Measurements from ENCODE around the gene MAP3K14. TPM values are rescaled to one million over a fixed set of nuclear protein-coding genes. Genes with fewer than 3 reads are reported as not detected.
A peak's percentile ranks its signal among the peaks of the same experiment; 100 is the strongest.

Gene MAP3K14
- polyA plus RNA-seq, 1 of the 3 experiments (the other 2 are of a cell fraction) = 11.9 TPM

DNA sequence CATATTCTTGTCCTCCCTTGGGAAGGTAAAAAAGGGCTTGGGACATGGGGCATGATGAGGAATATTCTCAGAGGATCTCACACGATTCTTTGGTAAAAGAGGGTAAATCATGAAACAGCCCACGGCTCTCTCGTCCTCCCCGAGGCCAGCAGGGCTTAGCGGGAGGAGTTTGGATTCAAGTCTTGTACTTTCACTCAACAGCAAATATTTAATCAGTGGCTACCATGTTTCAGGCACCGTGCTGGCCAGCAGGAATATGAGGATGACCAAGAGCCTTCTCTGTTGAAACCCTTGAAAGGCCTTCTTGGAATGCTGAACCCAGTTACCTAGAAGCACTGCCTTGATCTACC, 8.8 kb downstream of the MAP3K14 start:
- Histone ChIP-seq H3K4me1 (ENCODE audit: control insufficient read depth in 1 of 2, insufficient read depth in 2 of 2, low read depth in 1 of 2, low read length in 1 of 2) (peaks cover 30 to 47% of the 10 kb centered on the region in 2 experiments), H2AFZ (ENCODE audit: low read depth) (no peak overlapping the region), H3K27ac (ENCODE audit: low read depth in 2 of 2, low read length in 1 of 2) (peak overlapping the region; percentile 24 to 98; a peak in 3 of 4 replicates), H3F3A (replicated peaks; ENCODE audit: insufficient read depth) (peaks cover 41% of the 10 kb centered on the region), H3K9ac (peak overlapping the region; percentile 46; the same call in 1 of the 2 replicates), H3K9me2 (no peaks in the 10 kb centered on the region), H3K79me2 (ENCODE audit: insufficient read depth) (peaks cover 96% of the 10 kb centered on the region), H3K27me3 (ENCODE audit: insufficient read depth) (no peaks in the 10 kb centered on the region), H3K36me3 (replicated peaks in 1 of 2; ENCODE audit: control insufficient read depth in 1 of 2, insufficient read depth in 2 of 2, low read length in 1 of 2) (peaks cover 15 to 32% of the 10 kb centered on the region in 2 experiments), H3K4me2 (peak overlapping the region; percentile 59), H3K9me3 (no peaks in the 10 kb centered on the region), H3K4me3 (ENCODE audit: low read depth in 2 of 2, low read length in 1 of 2) (no peak overlapping the region), H4K20me1 (ENCODE audit: insufficient read depth) (peaks cover 61% of the 10 kb centered on the region)
- ChIA-PET CTCF (interaction anchor here (0.9 to 1.8 kb wide), 2 partner anchors 9 to 61 kb away, joined by 3 to 7 read pairs; partner anchors contain the start of gene MAP3K14), POLR2A (no interaction called here)
- no peak for DNase-seq
- WGBS (ENCODE audit: low lambda C conversion rate) = 82% methylated on average over 6 of the region's 6 CpGs
- TF ChIP-seq NFIC (IDR thresholded peaks at IDR 0.05; ENCODE audit: borderline replicate concordance) (no peak), MEF2A (IDR thresholded peaks at IDR 0.05; ENCODE audit: borderline replicate concordance, low read depth) (no peak), EZH2phosphoT487 (IDR thresholded peaks at IDR 0.05; ENCODE audit: borderline replicate concordance, low read depth) (no peak)

GRCh38 chr17:45307290-45308015, 9.4 kb downstream of the MAP3K14 start:
- Histone ChIP-seq H3K4me3 (ENCODE audit: low read depth in 2 of 2, low read length in 1 of 2) (no peak overlapping the region), H3K4me2 (peak overlapping the region; percentile 59), H3K27ac (ENCODE audit: low read depth in 2 of 2, low read length in 1 of 2) (peak overlapping the region; percentile 48 to 98; a peak in 3 of 4 replicates), H3K9me3 (no peaks in the 10 kb centered on the region), H3F3A (replicated peaks; ENCODE audit: insufficient read depth) (peaks cover 44% of the 10 kb centered on the region), H3K27me3 (ENCODE audit: insufficient read depth) (no peaks in the 10 kb centered on the region), H2AFZ (ENCODE audit: low read depth) (no peak overlapping the region), H3K9me2 (no peaks in the 10 kb centered on the region), H3K4me1 (ENCODE audit: control insufficient read depth in 1 of 2, insufficient read depth in 2 of 2, low read depth in 1 of 2, low read length in 1 of 2) (peaks cover 27 to 48% of the 10 kb centered on the region in 2 experiments), H3K79me2 (ENCODE audit: insufficient read depth) (peaks cover 96% of the 10 kb centered on the region), H4K20me1 (ENCODE audit: insufficient read depth) (peaks cover 56% of the 10 kb centered on the region), H3K36me3 (replicated peaks in 1 of 2; ENCODE audit: control insufficient read depth in 1 of 2, insufficient read depth in 2 of 2, low read length in 1 of 2) (peaks cover 15 to 32% of the 10 kb centered on the region in 2 experiments), H3K9ac (peak overlapping the region; percentile 46; the same call in 1 of the 2 replicates)
- POLR2A ChIA-PET = no interaction called here
- DNase-seq = no peak
- 41% methylated on average over 9 of the region's 9 CpGs for WGBS (ENCODE audit: low lambda C conversion rate)
- CTCF ChIA-PET = interaction anchor here (0.9 to 2.5 kb wide), 6 partner anchors 9 to 78 kb away, joined by 3 to 15 read pairs (median 5); partner anchors contain the start of gene MAP3K14
- TF ChIP-seq NRF1 (IDR thresholded peaks at IDR 0.05; ENCODE audit: low read depth, low read length) (no peak), JUND (IDR thresholded peaks at IDR 0.05) (peak; percentile 85), POLR2AphosphoS5 (IDR thresholded peaks at IDR 0.05; ENCODE audit: low read depth, low read length) (peak; percentile 76; the same call in 1 of the 2 replicates), EP300 (IDR thresholded peaks at IDR 0.05; ENCODE audit: borderline replicate concordance in 1 of 2, low read depth in 1 of 2, low read length in 1 of 2) (peak in 1 of 2 experiments; percentile 68; a peak in 2 of 4 replicates), SIN3A (IDR thresholded peaks at IDR 0.05; ENCODE audit: borderline replicate concordance, low read depth, low read length) (no peak), NFIC (IDR thresholded peaks at IDR 0.05; ENCODE audit: borderline replicate concordance) (peak; percentile 96), GABPA (IDR thresholded peaks at IDR 0.05; ENCODE audit: low read depth) (no peak), EZH2phosphoT487 (IDR thresholded peaks at IDR 0.05; ENCODE audit: borderline replicate concordance, low read depth) (no peak), ELF1 (IDR thresholded peaks at IDR 0.05) (no peak), IRF3 (IDR thresholded peaks at IDR 0.05; ENCODE audit: low read depth, low read length) (no peak), SMC3 (IDR thresholded peaks at IDR 0.05; ENCODE audit: low read depth, low read length) (no peak), GATA2 (CRISPR knock-in tag; IDR thresholded peaks at IDR 0.05) (no peak), CTCF (IDR thresholded peaks at IDR 0.05) (no peak), CHD2 (IDR thresholded peaks at IDR 0.05; ENCODE audit: low read length, partially characterized antibody) (no peak), TAF1 (IDR thresholded peaks at IDR 0.05; ENCODE audit: borderline replicate concordance, low read depth, low read length) (no peak), FOXM1 (IDR thresholded peaks at IDR 0.05; ENCODE audit: low read depth) (no peak), TCF12 (IDR thresholded peaks at IDR 0.05) (peak; percentile 73), YY1 (IDR thresholded peaks at IDR 0.05; ENCODE audit: low read depth) (no peak; the same call in 1 of the 2 replicates), MAX (IDR thresholded peaks at IDR 0.05; ENCODE audit: low read depth) (no peak), RAD21 (IDR thresholded peaks at IDR 0.05; ENCODE audit: low read length) (no peak)
- TF ChIP-seq, protein P1, sequence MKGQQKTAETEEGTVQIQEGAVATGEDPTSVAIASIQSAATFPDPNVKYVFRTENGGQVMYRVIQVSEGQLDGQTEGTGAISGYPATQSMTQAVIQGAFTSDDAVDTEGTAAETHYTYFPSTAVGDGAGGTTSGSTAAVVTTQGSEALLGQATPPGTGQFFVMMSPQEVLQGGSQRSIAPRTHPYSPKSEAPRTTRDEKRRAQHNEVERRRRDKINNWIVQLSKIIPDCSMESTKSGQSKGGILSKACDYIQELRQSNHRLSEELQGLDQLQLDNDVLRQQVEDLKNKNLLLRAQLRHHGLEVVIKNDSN (IDR thresholded peaks at IDR 0.05; ENCODE audit: borderline replicate concordance, low read depth) = no peak
- TF ChIP-seq, protein P2, sequence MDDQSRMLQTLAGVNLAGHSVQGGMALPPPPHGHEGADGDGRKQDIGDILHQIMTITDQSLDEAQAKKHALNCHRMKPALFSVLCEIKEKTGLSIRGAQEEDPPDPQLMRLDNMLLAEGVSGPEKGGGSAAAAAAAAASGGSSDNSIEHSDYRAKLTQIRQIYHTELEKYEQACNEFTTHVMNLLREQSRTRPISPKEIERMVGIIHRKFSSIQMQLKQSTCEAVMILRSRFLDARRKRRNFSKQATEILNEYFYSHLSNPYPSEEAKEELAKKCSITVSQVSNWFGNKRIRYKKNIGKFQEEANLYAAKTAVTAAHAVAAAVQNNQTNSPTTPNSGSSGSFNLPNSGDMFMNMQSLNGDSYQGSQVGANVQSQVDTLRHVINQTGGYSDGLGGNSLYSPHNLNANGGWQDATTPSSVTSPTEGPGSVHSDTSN (IDR thresholded peaks at IDR 0.05) = peak; percentile 94

Measured in SK-N-SH (cell line).